HEK293T (cell line): ENCODE measurements around the gene VILL.

Experiments used
- ARNT ChIP-seq: fragments of 450-650 bp; IDR thresholded peaks from 2 replicates; pipeline ENCODE4 v1.6.1; 2017; ENCODE audit warnings: mild to moderate bottlenecking
- BHLHE40 ChIP-seq: fragments of 450-650 bp; IDR thresholded peaks from 2 replicates; pipeline ENCODE4 v1.6.1; 2016; ENCODE audit warnings: mild to moderate bottlenecking, moderate library complexity, borderline replicate concordance
- LEF1 ChIP-seq: fragments of 450-650 bp; IDR thresholded peaks from 2 replicates; pipeline ENCODE4 v1.6.1; 2017; ENCODE audit warnings: mild to moderate bottlenecking, borderline replicate concordance
- PKNOX1 ChIP-seq: fragments of 450-650 bp; IDR thresholded peaks from 2 replicates; pipeline ENCODE4 v1.6.1; 2016
- SP1 ChIP-seq: fragments of 450-650 bp; IDR thresholded peaks from 2 replicates; pipeline ENCODE4 v1.6.1; 2017
- TARDBP ChIP-seq: fragments of 450-650 bp; IDR thresholded peaks from 2 replicates; pipeline ENCODE4 v1.6.1; 2016

GRCh38 chr3:38026856-38027255 is 36.3 kb downstream of the VILL start:
- TF ChIP-seq BHLHE40, result no peak
- no peak for TF ChIP-seq TARDBP
- no peak for TF ChIP-seq SP1
- no peak for TF ChIP-seq ARNT
- TF ChIP-seq LEF1, result no peak
- no peak for TF ChIP-seq PKNOX1
